Osteocyte (in vitro differentiated cells): Measurements from ENCODE around the gene FOXO1. TPM values are rescaled to one million over a fixed set of nuclear protein-coding genes. Genes with fewer than 3 reads are reported as not detected.

ENCODE experiments used
- DNase-seq: peaks from one replicate; pipeline ENCODE4 v3.0.0; 2021; ENCODE audit warnings: mixed read lengths; ENCODE audit not compliant: unreplicated experiment; ENCODE audit errors: extremely low spot score
- H3K27ac Mint-ChIP-seq: one replicate; pipeline ENCODE4 v1.8.0; 2021; ENCODE audit warnings: mild to moderate bottlenecking, mixed read lengths; ENCODE audit not compliant: unreplicated experiment
- H3K27me3 Mint-ChIP-seq: one replicate; pipeline ENCODE4 v1.8.0; 2021; ENCODE audit warnings: mixed read lengths; ENCODE audit not compliant: unreplicated experiment
- H3K36me3 Mint-ChIP-seq: one replicate; pipeline ENCODE4 v1.8.0; 2021; ENCODE audit warnings: mixed read lengths; ENCODE audit not compliant: unreplicated experiment
- H3K4me1 Mint-ChIP-seq: one replicate; pipeline ENCODE4 v1.8.0; 2021; ENCODE audit warnings: mixed read lengths; ENCODE audit not compliant: unreplicated experiment
- H3K4me3 Mint-ChIP-seq: one replicate; pipeline ENCODE4 v1.8.0; 2021; ENCODE audit warnings: mild to moderate bottlenecking, moderate library complexity, mixed read lengths; ENCODE audit not compliant: unreplicated experiment
- H3K9me3 Mint-ChIP-seq: one replicate; pipeline ENCODE4 v1.8.0; 2021; ENCODE audit warnings: mixed read lengths; ENCODE audit not compliant: unreplicated experiment
- total RNA-seq: library from RNA; stranded (reverse); gene quantifications from 2 replicates; pipeline ENCODE4 v1.2.1, GENCODE V29; 2021
- TF ChIP-seq, protein P1 (sequence below): fragments of 200-600 bp; sonication (generic); IDR thresholded peaks from 2 replicates; pipeline ENCODE4 v1.5.0; 2021; ENCODE audit warnings: antibody characterized with exemption, mild to moderate bottlenecking, moderate library complexity

The FOXO1 gene
- total RNA-seq, 1 donor from 2014 or later, result 10.0 TPM

DNA sequence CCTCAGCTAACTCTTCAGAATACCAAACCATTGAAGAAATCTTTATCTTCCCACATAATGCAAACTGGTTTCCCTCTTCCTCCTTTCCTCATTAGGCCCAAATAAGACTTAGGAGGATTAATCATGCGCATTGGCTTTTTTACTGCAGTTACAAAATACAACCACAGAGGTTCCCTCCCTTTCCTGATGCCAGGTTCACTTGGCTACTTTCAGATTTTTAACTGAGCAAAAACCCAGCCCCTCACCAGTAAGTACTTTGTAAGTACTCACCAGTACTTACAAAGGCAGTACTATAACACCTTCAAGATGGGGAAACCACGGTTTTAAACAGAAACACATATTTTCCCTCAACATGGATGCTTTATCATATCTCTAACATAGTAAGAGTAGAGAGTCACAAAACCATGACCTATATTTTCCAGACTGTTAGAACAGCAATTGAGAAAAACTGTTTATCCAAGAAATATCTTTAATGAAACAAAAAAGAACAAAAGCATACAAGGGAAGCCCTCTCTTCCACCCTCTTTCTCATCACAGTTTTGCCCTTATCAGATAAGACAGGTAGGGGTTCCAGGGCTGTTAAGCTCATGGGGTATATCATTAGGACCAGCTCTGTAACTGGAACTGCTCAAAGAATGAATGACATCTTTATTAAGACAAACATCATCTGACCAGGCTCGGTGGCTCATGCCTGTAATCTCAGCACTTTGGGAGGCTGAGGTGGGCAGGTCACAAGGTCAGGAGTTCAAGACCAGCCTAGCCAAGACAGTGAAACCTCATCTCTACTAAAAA lies 12.7 kb downstream of the FOXO1 start:
- peaks cover 40% of the 10 kb centered on the region for H3K4me1 Mint-ChIP-seq
- no peak overlapping the region for H3K4me3 Mint-ChIP-seq
- no peak overlapping the region for H3K27ac Mint-ChIP-seq
- H3K36me3 Mint-ChIP-seq, result no peaks in the 10 kb centered on the region
- no peaks in the 10 kb centered on the region for H3K27me3 Mint-ChIP-seq
- no peak for DNase-seq
- no peaks in the 10 kb centered on the region for H3K9me3 Mint-ChIP-seq
- TF ChIP-seq, protein P1, sequence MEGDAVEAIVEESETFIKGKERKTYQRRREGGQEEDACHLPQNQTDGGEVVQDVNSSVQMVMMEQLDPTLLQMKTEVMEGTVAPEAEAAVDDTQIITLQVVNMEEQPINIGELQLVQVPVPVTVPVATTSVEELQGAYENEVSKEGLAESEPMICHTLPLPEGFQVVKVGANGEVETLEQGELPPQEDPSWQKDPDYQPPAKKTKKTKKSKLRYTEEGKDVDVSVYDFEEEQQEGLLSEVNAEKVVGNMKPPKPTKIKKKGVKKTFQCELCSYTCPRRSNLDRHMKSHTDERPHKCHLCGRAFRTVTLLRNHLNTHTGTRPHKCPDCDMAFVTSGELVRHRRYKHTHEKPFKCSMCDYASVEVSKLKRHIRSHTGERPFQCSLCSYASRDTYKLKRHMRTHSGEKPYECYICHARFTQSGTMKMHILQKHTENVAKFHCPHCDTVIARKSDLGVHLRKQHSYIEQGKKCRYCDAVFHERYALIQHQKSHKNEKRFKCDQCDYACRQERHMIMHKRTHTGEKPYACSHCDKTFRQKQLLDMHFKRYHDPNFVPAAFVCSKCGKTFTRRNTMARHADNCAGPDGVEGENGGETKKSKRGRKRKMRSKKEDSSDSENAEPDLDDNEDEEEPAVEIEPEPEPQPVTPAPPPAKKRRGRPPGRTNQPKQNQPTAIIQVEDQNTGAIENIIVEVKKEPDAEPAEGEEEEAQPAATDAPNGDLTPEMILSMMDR, result no peak

DNA sequence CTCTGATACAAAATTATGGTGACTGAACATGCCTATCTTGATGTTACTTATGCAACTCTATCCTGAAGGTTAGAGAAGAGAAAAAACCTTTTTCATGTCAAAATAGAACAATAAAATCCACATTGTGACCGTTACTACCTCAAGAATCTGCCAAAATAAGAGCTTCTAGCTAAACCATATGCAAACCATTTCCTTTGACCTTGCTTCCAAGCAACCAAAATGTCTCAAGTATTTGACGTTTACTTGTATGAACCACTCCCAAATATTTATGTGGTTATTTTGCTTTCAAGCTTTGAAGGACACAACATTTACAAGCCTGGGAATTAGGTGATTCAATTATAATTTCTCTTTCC lies 13.9 kb downstream of the FOXO1 start:
- no peak for DNase-seq
- no peaks in the 10 kb centered on the region for H3K27me3 Mint-ChIP-seq
- H3K27ac Mint-ChIP-seq, result no peak overlapping the region
- H3K4me3 Mint-ChIP-seq, result no peak overlapping the region
- no peaks in the 10 kb centered on the region for H3K36me3 Mint-ChIP-seq
- peaks cover 30% of the 10 kb centered on the region for H3K4me1 Mint-ChIP-seq
- no peaks in the 10 kb centered on the region for H3K9me3 Mint-ChIP-seq
- TF ChIP-seq, protein P1, result no peak

DNA sequence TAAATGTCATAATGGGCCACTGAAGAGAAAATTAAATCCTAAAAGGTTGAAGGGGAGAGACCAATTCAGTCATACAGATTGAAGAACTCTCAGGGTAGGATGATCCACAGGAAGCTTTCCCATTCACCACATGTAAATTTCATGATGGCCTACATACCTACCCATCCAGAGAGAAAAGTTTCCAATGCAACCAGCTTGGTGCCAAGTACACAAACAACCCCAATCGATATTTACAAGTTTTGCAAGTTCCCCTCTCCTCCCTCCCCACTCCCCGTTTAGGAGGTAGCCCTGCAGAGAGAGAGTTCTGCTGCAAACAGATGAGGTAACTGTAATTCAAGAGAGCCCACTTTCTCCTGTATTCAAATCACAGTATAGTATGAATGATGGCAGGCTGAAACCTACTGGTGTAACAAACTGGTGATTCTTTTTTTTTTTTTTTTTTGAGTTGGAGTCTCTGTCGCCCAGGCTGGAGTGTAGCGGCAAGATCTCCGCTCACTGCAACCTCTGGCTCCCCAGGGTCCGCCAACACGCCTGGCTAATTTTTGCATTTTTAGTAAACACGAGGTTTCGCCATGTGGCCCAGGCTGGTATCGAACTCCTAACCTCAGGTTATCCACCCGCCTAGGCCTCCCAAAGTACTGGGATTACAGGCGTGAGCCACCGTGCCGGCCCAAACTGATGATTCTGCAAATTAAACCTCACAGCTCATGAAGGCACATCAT lies 14.4 kb downstream of the FOXO1 start:
- Mint-ChIP-seq H3K4me3 (no peak overlapping the region), H3K27ac (no peak overlapping the region), H3K9me3 (no peaks in the 10 kb centered on the region), H3K4me1 (peaks cover 28% of the 10 kb centered on the region), H3K27me3 (no peaks in the 10 kb centered on the region), H3K36me3 (no peaks in the 10 kb centered on the region)
- DNase-seq, result no peak
- TF ChIP-seq, protein P1, result no peak

DNA sequence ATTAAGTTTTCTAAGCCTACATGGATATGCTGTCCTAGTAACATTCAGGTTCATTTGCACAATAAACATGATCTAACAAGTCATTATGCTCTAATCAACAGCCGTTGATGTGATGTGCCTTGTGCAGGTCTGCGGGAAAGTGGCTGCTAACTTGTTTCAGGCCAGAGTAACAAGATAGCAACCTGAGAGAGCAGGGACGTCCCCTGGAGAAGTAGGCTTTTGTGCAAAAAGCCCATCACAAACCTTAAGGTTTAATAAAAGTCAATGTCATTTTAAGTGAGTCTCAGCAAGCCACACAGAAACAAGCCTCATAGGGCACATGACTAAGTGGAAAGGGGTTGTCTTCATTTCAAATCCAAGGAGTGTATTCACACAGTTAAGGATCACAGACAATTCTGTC lies 17.6 kb downstream of the FOXO1 start:
- Mint-ChIP-seq H3K27me3 (no peaks in the 10 kb centered on the region), H3K9me3 (no peaks in the 10 kb centered on the region), H3K27ac (no peak overlapping the region), H3K36me3 (peaks cover 1% of the 10 kb centered on the region), H3K4me1 (peaks cover 27% of the 10 kb centered on the region), H3K4me3 (no peak overlapping the region)
- DNase-seq, result no peak
- TF ChIP-seq, protein P1, result no peak

DNA sequence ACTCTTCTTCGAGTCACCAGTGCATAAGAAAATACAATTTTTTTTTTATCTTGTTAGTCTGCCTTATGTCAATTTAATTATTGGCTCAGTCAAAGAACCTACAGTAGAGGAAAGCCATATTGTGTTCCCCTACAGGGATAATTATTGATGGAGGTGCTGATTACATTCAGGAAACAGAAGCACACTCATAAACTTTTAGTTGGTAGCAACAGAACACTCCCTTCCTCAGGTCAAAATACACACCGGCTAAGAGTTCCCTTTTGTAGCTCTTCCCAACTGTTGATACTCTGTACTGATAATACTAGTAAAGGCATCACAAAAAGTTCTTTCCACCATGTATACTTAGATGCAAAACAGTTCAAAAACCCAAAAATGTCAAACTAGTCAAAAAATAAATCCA lies 18.4 kb downstream of the FOXO1 start:
- peaks cover 21% of the 10 kb centered on the region for H3K4me1 Mint-ChIP-seq
- H3K27ac Mint-ChIP-seq, result no peak overlapping the region
- TF ChIP-seq, protein P1, result no peak
- H3K9me3 Mint-ChIP-seq, result no peaks in the 10 kb centered on the region
- DNase-seq, result no peak
- no peaks in the 10 kb centered on the region for H3K27me3 Mint-ChIP-seq
- no peak overlapping the region for H3K4me3 Mint-ChIP-seq
- peaks cover 1% of the 10 kb centered on the region for H3K36me3 Mint-ChIP-seq
